Measurements from ENCODE around the gene IQSEC1. TPM values are rescaled to one million over a fixed set of nuclear protein-coding genes. Genes with fewer than 3 reads are reported as not detected.
A peak's percentile ranks its signal among the peaks of the same experiment; 100 is the strongest.

The IQSEC1 gene
- total and polyA plus RNA-seq, 2 of the 8 experiments (the other 6 are each of a cell fraction or from before 2014, with no cell fraction given) = 6.8 to 28.8 TPM

DNA sequence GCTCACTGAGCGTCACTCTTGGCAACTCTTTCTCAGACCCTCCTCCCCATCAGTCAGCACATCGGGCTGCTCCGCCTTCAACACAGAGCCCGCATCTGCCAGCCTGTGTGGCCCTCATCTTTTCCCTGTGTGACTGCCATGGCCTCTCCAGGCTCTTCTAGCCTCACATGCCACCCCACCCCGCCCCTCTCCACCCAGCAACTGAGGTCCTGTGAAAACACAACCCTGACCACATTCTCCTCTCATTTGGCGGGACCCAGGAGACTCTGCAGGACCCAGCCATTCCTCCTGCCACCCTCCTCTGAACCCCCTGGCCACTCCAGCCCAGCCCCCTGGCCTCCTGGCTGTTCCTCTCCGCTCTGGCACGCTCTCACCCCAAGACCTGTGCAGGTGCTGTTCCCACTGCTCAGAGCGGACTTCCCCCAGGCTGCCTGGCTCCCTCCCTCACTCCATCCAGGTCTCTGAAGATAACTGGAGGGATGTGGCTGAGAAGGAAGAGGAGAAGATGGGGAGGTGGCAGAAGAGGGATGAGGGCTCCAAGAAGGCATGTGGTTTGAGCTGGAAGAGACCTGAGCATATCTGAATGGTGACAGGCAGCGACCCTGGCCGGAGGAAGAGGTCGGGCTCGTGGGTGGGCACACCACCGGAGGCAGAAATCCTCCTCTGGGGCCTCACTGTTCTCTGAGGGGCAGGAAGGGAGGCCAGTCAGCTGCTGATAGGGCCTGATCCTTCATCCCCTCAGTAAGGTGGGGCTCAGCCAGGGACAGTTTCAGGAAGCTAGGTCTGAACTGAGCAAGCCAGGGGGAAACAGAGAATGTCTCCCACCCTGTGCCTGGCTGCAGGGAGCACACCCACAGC, 120.7 kb downstream of the IQSEC1 start:
- no peaks in the 10 kb centered on the region; a peak in 1 of 7 replicates for H3K4me1 ChIP-seq (replicated peaks in 1 of 4; ENCODE audit: control insufficient read depth in 3 of 4, insufficient read depth in 4 of 4, low read length in 3 of 4)
- peaks cover 18% of the 10 kb centered on the region for H3K79me1 ChIP-seq (ENCODE audit: low read depth, low read length)
- DNase-seq (ENCODE audit: low read depth in 1 of 2, low spot score in 2 of 2) = no peak
- H3K27me3 ChIP-seq (replicated peaks in 1 of 4; ENCODE audit: control insufficient read depth in 3 of 4, extremely low read depth in 1 of 4, insufficient read depth in 3 of 4, low read length in 3 of 4) = no peaks in the 10 kb centered on the region
- H4K8ac ChIP-seq (ENCODE audit: extremely low read depth, insufficient read depth, low read length) = peak overlapping the region; percentile 72; the same call in 1 of the 2 replicates
- H4K5ac ChIP-seq (ENCODE audit: insufficient read length, low read depth, low read length) = no peak overlapping the region
- H4K91ac ChIP-seq (replicated peaks; ENCODE audit: insufficient read length, low read length) = no peak overlapping the region
- WGBS, 2 experiments (ENCODE audit: extremely low coverage in 1 of 2, insufficient coverage in 1 of 2, insufficient read length in 1 of 2, insufficient replicate concordance in 2 of 2, low coverage in 1 of 2, low lambda C conversion rate in 2 of 2, missing lambda C conversion rate in 1 of 2) = 92% methylated on average over 14 of the region's 14 CpGs; no CpG with 5 or more reads in 1 of the 2 experiments
- peak overlapping the region; percentile 35; the same call in 1 of the 2 replicates for H2BK5ac ChIP-seq (ENCODE audit: low read depth, low read length)
- no peaks in the 10 kb centered on the region for H3K9me3 ChIP-seq (ENCODE audit: insufficient read depth in 2 of 2, low read depth in 1 of 2, low read length in 1 of 2)
- peaks cover 0 to 6% of the 10 kb centered on the region in 2 experiments; a peak in 2 of 4 replicates for H3K79me2 ChIP-seq (ENCODE audit: control insufficient read depth in 1 of 2, insufficient read depth in 2 of 2, low read length in 2 of 2)
- no peak overlapping the region for H2AK5ac ChIP-seq (ENCODE audit: low read depth, low read length)
- H2BK12ac ChIP-seq (ENCODE audit: low read depth, low read length) = no peak overlapping the region
- no peak overlapping the region for H3K14ac ChIP-seq (ENCODE audit: insufficient read length)
- CTCF ChIA-PET (ENCODE audit: partially characterized antibody) = interaction anchor here (1.1 to 1.8 kb wide), 3 partner anchors 11 to 61 kb away, joined by 4 to 6 read pairs (median 4); no protein-coding TSS in a partner anchor
- no peak overlapping the region for H3K27ac ChIP-seq (ENCODE audit: low read depth, low read length)
- H3K23me2 ChIP-seq (ENCODE audit: low read depth, low read length) = no peaks in the 10 kb centered on the region
- no peak overlapping the region for H2AFZ ChIP-seq (ENCODE audit: low read length)
- no peak for FAIRE-seq
- H3K56ac ChIP-seq (replicated peaks; ENCODE audit: insufficient read length, low read depth, low read length) = no peak overlapping the region
- peaks cover 14 to 30% of the 10 kb centered on the region in 2 experiments for H4K20me1 ChIP-seq (replicated peaks in 1 of 2; ENCODE audit: control insufficient read depth in 1 of 2, insufficient read depth in 2 of 2, low read length in 2 of 2)
- no peak overlapping the region for H2BK120ac ChIP-seq (replicated peaks; ENCODE audit: low read depth, low read length)
- H2BK15ac ChIP-seq (ENCODE audit: low read length) = no peak overlapping the region
- no peak overlapping the region for H3K18ac ChIP-seq (ENCODE audit: extremely low read depth, low read length)
- no peak overlapping the region for H3K4me3 ChIP-seq (ENCODE audit: extremely low read depth in 1 of 4, insufficient read depth in 2 of 4, low read depth in 3 of 4, low read length in 4 of 4)
- H2BK20ac ChIP-seq (ENCODE audit: low read length) = no peak overlapping the region
- H3K36me3 ChIP-seq (ENCODE audit: control insufficient read depth in 2 of 4, insufficient read depth in 4 of 4, low read length in 3 of 4) = no peaks in the 10 kb centered on the region
- H3K4ac ChIP-seq (replicated peaks; ENCODE audit: insufficient read length, low read depth, low read length) = no peak overlapping the region
- no peak overlapping the region for H3K9ac ChIP-seq (replicated peaks in 1 of 4; ENCODE audit: extremely low read depth in 1 of 4, low read depth in 3 of 4, low read length in 3 of 4)
- no peak overlapping the region for H3K4me2 ChIP-seq (ENCODE audit: insufficient read depth in 1 of 2, low read depth in 2 of 2, low read length in 2 of 2)
- no peak overlapping the region for H3K23ac ChIP-seq (ENCODE audit: insufficient read length)
- POLR2A ChIA-PET (ENCODE audit: partially characterized antibody) = no interaction called here
- no peak for TF ChIP-seq NANOG (IDR thresholded peaks at IDR 0.05; ENCODE audit: insufficient read depth, low read depth, low read length, poor library complexity, severe bottlenecking)
- TF ChIP-seq, protein P1, sequence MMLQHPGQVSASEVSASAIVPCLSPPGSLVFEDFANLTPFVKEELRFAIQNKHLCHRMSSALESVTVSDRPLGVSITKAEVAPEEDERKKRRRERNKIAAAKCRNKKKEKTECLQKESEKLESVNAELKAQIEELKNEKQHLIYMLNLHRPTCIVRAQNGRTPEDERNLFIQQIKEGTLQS (IDR thresholded peaks at IDR 0.05; ENCODE audit: insufficient read depth, low read depth, low read length) = no peak
- no peak for TF ChIP-seq POLR2AphosphoS5 (IDR thresholded peaks at IDR 0.05; ENCODE audit: low read depth, low read length)
- no peak for TF ChIP-seq TAF1 (IDR thresholded peaks at IDR 0.05; ENCODE audit: low read depth, low read length)
- no peak for TF ChIP-seq POLR2A (IDR thresholded peaks at IDR 0.05; ENCODE audit: control extremely low read depth in 1 of 2, low read depth in 2 of 2, low read length in 2 of 2)
- no peak for TF ChIP-seq KDM5A (IDR thresholded peaks at IDR 0.05; ENCODE audit: low read length)
- no peak for TF ChIP-seq BRCA1 (IDR thresholded peaks at IDR 0.05; ENCODE audit: low read depth, low read length)
- TF ChIP-seq MAFK (IDR thresholded peaks at IDR 0.05; ENCODE audit: low read depth, low read length) = no peak
- TF ChIP-seq KDM1A (IDR thresholded peaks at IDR 0.05; ENCODE audit: borderline replicate concordance, low read length) = no peak
- no peak for TF ChIP-seq SP1 (IDR thresholded peaks at IDR 0.05; ENCODE audit: low read depth, low read length)
- TF ChIP-seq EP300 (IDR thresholded peaks at IDR 0.05; ENCODE audit: borderline replicate concordance in 1 of 2, low read depth in 2 of 2, low read length in 2 of 2) = no peak
- no peak for TF ChIP-seq GABPA (IDR thresholded peaks at IDR 0.05; ENCODE audit: borderline replicate concordance, insufficient read depth, low read length)
